GM13976 (cell line): ENCODE data around the gene BRI3BP.
"Not testable (repeated sequence)": the region's sequence is repeated elsewhere in the genome, so short reads cannot be mapped to it uniquely, and the experiment has no call there.

Experiments
- DNase-seq: peaks from one replicate; pipeline ENCODE4 v3.0.0; 2012; ENCODE audit warnings: low spot score
- in situ Hi-C: fragments of 300-500 bp; cut with MboI; formaldehyde crosslinking; loops from one replicate; pipeline ENCODE4 v1.12.0; 2022; ENCODE audit warnings: low sequenced_read_pairs, mixed read lengths, inconsistent platforms; ENCODE audit not compliant: unreplicated experiment
- TF ChIP-seq, protein P1 (sequence below): IDR thresholded peaks from 2 replicates; pipeline ENCODE4 v1.5.1; 2012; ENCODE audit warnings: borderline replicate concordance, mild to moderate bottlenecking; ENCODE audit not compliant: insufficient read depth; ENCODE audit errors: extremely low read depth, missing control alignments, control extremely low read depth

The BRI3BP gene

DNA sequence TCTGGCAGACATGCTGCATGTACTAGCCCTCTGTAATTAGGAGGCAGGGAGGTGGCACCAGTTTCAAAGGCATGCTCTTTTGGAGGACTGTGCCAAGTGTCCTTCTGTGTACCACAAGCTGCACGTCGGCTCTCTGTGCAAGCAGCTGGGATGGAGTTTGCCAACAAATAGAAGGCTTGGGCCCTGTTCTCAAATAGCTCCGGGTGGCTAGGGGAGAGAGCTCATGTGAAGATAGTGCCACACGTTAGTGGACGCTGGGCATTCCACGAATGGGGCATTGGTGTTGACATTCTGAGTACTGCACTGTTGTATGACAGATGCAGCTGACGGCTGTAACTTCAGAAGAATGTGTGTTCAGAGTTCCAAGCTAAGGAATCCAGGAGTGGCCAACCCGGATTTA, 76.2 kb downstream of the BRI3BP start:
- TF ChIP-seq, protein P1, sequence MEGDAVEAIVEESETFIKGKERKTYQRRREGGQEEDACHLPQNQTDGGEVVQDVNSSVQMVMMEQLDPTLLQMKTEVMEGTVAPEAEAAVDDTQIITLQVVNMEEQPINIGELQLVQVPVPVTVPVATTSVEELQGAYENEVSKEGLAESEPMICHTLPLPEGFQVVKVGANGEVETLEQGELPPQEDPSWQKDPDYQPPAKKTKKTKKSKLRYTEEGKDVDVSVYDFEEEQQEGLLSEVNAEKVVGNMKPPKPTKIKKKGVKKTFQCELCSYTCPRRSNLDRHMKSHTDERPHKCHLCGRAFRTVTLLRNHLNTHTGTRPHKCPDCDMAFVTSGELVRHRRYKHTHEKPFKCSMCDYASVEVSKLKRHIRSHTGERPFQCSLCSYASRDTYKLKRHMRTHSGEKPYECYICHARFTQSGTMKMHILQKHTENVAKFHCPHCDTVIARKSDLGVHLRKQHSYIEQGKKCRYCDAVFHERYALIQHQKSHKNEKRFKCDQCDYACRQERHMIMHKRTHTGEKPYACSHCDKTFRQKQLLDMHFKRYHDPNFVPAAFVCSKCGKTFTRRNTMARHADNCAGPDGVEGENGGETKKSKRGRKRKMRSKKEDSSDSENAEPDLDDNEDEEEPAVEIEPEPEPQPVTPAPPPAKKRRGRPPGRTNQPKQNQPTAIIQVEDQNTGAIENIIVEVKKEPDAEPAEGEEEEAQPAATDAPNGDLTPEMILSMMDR, result no peak
- in situ Hi-C loops, result no loop called here
- no peak for DNase-seq

DNA sequence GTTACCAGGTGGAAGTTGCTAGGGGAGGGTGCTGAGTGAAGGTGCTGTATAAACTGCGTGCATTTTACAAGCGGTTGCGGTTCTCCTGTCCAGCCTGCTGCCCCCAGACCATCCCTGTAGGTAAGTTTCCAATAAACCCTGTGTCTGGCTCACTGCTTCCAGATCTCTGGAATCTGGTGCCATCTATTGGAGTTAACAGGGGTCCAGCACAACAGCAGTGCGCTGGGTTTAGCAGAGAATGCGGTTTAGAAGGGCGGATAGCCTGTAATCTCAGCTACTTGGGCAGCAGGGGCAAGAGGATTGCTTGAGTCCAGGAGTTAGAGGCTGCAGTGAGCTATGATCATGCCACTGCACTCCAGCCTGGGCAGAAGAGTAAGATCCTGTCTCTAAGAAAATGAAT, 76.7 kb downstream of the BRI3BP start:
- in situ Hi-C loops, result no loop called here
- TF ChIP-seq, protein P1, result no peak
- DNase-seq, result no peak

DNA sequence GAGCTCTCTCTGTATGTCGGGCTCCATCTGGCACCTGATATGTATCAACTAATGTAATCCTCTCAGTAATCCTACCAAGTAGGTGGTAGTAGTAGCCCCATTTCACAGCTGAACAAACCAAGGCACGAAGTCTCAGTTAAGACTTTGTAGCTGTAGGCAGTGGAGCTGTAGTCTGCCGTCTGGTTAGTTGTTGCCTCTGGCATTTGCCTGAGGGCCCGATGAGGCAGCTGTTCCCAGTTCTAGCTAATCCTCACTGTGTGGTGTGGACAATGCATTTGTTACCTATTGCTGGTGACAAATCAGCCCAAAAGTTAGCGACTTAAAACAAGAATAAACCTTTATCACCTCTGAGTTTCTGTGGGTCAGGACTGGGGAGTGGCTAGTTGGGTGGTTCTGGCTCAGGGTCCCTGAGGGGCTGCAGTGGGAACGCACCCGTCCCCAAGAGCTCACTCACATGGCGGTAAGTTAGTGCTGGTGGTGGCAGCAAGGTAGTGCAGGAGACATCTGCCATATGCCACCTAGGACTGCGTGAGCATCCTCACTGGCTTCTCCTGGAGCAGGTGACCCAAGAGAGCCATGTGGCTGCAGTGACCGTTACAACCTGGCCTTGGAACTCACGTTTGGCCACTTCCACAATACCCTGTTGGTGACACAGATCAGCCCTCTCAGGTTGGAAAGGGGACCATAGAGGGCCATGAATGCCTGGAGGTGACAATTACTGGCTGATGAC, 77.4 kb downstream of the BRI3BP start:
- no peak for DNase-seq
- in situ Hi-C loops, result no loop called here
- TF ChIP-seq, protein P1, result no peak

DNA sequence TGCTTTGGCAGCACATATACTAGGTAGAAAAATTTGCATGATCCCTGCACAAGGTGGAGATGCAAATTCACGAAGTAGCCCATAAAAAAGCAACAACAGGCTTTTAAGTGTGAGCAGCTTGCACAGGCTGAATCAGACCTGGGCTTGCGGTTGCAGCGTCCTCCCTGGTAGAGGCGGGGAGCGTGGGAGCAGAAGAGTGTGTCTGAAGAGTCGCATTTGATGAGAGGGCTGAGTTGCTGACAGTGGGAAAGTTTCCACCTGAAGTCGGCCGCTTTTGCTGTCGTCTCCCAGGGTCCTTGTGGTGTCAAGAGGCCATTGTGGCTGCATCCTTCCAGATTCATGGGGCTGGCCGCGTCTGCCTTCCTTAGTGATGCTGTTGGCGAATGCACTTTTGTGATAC, 78.0 kb downstream of the BRI3BP start:
- TF ChIP-seq, protein P1, result no peak
- no peak for DNase-seq
- in situ Hi-C loops, result no loop called here

DNA sequence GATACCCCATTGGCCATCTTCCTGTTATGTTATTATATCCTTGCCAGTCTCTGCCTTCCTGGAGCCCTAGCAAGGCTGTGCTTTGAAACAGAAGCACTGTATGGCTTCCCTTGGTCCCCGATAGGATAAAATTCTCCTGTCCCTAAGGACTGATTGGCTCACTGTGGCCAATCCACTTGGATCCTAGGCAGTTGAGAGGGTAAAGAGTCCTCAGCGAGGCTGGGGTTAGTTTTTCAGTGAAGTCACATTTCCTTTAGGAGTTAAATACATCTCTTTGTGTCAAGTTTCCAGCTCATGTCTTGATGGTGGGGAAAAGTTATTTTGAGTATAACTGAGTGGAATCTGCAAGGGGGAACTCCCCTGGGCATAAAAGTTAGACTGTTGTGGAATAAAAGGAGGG, 79.1 kb downstream of the BRI3BP start:
- in situ Hi-C loops, result no loop called here
- TF ChIP-seq, protein P1, result no peak
- no peak for DNase-seq

DNA sequence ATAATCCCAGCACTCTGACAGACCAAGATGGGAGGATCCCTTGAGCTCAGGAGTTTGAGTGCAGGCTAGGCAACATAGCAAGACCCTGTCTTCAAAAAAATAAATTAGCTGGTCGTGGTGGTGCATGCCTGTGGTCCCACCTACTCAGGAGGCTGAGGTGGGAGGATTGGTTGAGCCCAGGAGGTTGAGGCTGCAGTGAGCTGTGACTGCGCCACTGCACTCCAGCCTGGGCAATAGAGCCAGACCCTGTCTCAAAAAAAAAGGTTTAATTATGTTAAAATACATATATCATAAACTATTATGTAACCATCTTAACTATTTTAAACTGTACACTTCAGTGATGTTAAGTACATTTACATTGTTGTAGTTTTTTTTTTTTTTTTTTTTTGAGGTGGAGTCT, 80.8 kb downstream of the BRI3BP start:
- in situ Hi-C loops, DNase-seq: not testable (repeated sequence)

DNA sequence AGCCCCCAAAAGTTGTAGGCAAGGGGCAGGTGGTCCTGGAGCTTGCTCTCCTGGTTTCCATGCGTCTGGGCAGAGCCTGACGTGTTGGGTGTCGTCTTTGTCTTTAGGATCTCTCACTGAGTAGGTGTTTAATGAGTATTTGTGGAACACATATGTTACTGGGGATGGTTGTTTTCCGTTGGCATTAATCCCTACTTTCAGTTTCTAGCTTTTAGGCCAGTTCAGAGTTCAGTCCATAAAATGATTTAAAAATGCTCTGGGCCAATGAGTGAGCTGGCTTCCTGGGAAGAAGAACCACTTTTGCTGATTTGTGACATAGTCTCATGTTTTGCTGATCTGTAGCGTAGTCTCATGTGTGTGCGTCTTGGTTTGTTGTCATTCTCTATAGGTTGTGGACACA, 82.7 kb downstream of the BRI3BP start:
- TF ChIP-seq, protein P1, result no peak
- DNase-seq, result no peak
- in situ Hi-C loops, result no loop called here
